Smooth muscle cell (in vitro differentiated cells): ENCODE measurements around the gene TIMM17B. TPM values are rescaled to one million over a fixed set of nuclear protein-coding genes. Genes with fewer than 3 reads are reported as not detected.

Source experiments
- DNase-seq: peaks from one replicate; lab custom pipeline; 2025; ENCODE audit not compliant: unreplicated experiment; lab: John Stamatoyannopoulos, UW
- H2AFZ ChIP-seq: fragments of 200-600 bp; sonication (generic); 2 replicates; pipeline ENCODE4 v1.6.0; 2016; ENCODE audit warnings: antibody characterized with exemption, low read depth, mild to moderate bottlenecking
- H3F3A ChIP-seq: fragments of 200-600 bp; sonication (generic); 2 replicates; pipeline ENCODE4 v1.6.0; 2017; ENCODE audit warnings: antibody characterized with exemption, low read depth
- H3K27ac ChIP-seq: fragments of 200-600 bp; sonication (generic); 2 replicates; pipeline ENCODE4 v1.5.1; 2016; ENCODE audit warnings: low read depth, mild to moderate bottlenecking
- H3K27me3 ChIP-seq: fragments of 200-600 bp; sonication (generic); 2 replicates; pipeline ENCODE4 v1.6.1; 2016; ENCODE audit warnings: low read depth, mild to moderate bottlenecking
- H3K36me3 ChIP-seq: fragments of 200-600 bp; sonication (generic); 2 replicates; pipeline ENCODE4 v1.5.1; 2016; ENCODE audit warnings: low read depth
- H3K4me1 ChIP-seq: fragments of 200-600 bp; sonication (generic); 2 replicates; pipeline ENCODE4 v1.5.1; 2016; ENCODE audit warnings: low read depth
- H3K4me2 ChIP-seq: fragments of 200-600 bp; sonication (generic); 2 replicates; pipeline ENCODE4 v1.6.0; 2016; ENCODE audit warnings: mild to moderate bottlenecking
- H3K4me3 ChIP-seq: fragments of 200-600 bp; sonication (generic); 2 replicates; pipeline ENCODE4 v1.5.1; 2016; ENCODE audit warnings: mild to moderate bottlenecking
- H3K79me2 ChIP-seq: fragments of 200-600 bp; sonication (generic); 2 replicates; pipeline ENCODE4 v1.6.0; 2016; ENCODE audit warnings: low read depth, mild to moderate bottlenecking
- H3K9ac ChIP-seq: fragments of 200-600 bp; sonication (generic); 2 replicates; pipeline ENCODE4 v1.6.0; 2016; ENCODE audit warnings: low read depth
- H3K9me3 ChIP-seq: fragments of 200-600 bp; sonication (generic); replicated peaks from 2 replicates; pipeline ENCODE4 v1.5.1; 2016; ENCODE audit warnings: low read depth
- H4K20me1 ChIP-seq: fragments of 200-600 bp; sonication (generic); 2 replicates; pipeline ENCODE4 v1.6.0; 2016; ENCODE audit warnings: low read depth
- WGBS: methylation state at CpG from one replicate; pipeline ENCODE4 v1.1.7; 2016; ENCODE audit warnings: low lambda C conversion rate; 5-methylcytosine and 5-hydroxymethylcytosine counted together
- polyA plus RNA-seq: library from polyadenylated mRNA; unstranded; fragments of >200 nt; fragmentation: Nextera tagmentation; extraction: Ambion mirVana; gene quantifications from 2 replicates; pipeline ENCODE4 v1.2.1, GENCODE V29; 2016
- total RNA-seq: library from RNA; depleted of rRNA; stranded (reverse); fragments of >200 nt; gene quantifications from 2 replicates; pipeline ENCODE4 v1.2.3, GENCODE V29; 2014
- TF ChIP-seq, protein P1 (sequence below): fragments of 200-600 bp; sonication (generic); IDR thresholded peaks from 2 replicates; pipeline ENCODE4 v1.5.1; 2017; ENCODE audit warnings: borderline replicate concordance, mild to moderate bottlenecking, antibody characterized with exemption; ENCODE audit not compliant: insufficient read depth, poor library complexity, severe bottlenecking

TIMM17B gene
- total and polyA plus RNA-seq, 2 experiments from 2014 or later = 78.8 to 141 TPM

DNA sequence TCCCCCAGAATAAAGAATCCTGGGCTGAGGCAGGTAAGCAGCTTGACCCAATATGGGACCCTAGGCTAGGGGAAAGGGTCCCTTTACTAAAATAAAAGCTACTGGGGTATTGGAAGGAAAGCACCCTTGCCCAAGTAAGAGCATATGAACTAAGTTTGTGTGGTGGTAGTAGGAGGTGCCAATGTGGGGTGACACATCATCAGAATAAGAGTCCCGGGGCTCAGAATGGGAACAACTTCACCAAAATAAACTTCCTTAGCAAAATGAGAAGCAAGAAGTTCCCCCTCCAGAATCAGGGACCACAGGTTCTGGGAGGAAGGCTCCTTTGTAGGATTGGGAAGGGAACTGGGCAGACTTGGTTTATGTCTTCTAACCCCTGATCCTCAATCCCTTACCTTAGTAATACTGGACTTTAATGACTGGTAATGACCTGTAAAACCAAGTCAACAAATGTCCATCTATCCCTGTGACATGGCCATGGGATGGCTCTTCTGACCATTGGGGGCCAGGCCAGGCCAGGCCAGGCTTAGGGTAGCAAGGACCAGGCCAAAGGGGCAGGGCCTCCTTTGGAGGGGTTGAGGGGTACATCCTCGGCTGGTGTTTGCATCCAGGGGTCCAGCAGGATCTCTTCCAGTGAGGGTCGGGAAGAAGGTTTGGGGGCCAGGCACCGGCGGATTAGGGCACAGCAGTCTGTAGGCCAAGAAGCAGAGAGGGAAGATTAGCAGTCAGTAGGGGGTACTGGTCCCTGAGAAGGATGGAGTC, 16.2 kb upstream of the TIMM17B start:
- peaks cover 3% of the 10 kb centered on the region for H3K4me1 ChIP-seq
- H3K9me3 ChIP-seq = no peaks in the 10 kb centered on the region
- no peak overlapping the region for H3K9ac ChIP-seq
- H3K4me2 ChIP-seq = no peak overlapping the region
- 89% methylated on average over 5 of the region's 5 CpGs for WGBS
- H3K79me2 ChIP-seq = peaks cover 26% of the 10 kb centered on the region
- no peak overlapping the region for H3K27ac ChIP-seq
- TF ChIP-seq, protein P1, sequence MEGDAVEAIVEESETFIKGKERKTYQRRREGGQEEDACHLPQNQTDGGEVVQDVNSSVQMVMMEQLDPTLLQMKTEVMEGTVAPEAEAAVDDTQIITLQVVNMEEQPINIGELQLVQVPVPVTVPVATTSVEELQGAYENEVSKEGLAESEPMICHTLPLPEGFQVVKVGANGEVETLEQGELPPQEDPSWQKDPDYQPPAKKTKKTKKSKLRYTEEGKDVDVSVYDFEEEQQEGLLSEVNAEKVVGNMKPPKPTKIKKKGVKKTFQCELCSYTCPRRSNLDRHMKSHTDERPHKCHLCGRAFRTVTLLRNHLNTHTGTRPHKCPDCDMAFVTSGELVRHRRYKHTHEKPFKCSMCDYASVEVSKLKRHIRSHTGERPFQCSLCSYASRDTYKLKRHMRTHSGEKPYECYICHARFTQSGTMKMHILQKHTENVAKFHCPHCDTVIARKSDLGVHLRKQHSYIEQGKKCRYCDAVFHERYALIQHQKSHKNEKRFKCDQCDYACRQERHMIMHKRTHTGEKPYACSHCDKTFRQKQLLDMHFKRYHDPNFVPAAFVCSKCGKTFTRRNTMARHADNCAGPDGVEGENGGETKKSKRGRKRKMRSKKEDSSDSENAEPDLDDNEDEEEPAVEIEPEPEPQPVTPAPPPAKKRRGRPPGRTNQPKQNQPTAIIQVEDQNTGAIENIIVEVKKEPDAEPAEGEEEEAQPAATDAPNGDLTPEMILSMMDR = no peak
- no peak overlapping the region for H2AFZ ChIP-seq
- peaks cover 5% of the 10 kb centered on the region for H4K20me1 ChIP-seq
- no peaks in the 10 kb centered on the region for H3K27me3 ChIP-seq
- no peaks in the 10 kb centered on the region for H3K36me3 ChIP-seq
- H3F3A ChIP-seq = no peaks in the 10 kb centered on the region
- DNase-seq = no peak
- H3K4me3 ChIP-seq = no peak overlapping the region

DNA sequence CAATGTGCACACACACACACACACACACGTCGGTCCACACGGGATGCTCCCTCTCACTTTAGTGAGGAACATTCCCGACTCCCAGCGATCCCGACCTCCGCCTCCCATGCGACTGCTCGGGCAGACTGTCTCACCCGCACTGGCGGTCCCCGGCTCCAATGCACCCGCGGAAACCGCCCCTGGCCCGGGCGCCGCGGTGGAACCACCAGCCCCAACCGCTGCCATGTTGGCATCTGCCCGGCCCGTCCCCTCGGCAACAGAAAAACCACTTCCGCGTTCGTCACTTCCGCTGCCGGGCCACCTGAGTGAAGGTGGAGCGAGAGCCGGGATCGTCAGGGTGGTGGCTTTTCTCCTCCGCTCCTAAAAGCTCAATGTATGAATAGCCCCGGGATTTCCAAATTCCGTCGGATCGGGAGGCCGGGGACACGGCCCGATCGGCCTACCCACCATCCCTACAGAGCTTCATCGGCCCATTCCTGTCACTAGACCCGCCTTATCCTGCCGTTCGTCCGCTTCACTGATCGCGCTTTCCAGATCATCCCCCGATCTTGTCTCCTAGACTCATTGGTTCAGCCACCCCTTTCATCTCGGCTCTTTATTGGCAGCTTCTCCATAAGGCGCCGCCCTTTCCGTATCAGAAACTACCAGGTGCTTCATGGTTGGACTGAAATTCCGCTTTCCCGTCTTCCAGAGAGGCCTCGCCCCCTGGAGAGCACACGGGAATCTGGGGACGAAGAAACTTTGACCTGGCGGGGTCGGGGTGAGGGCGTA, 14.0 kb upstream of the TIMM17B start, which contains the start of gene SLC35A2:
TSS of gene SLC35A2 (minus strand) at position 235 of the 771 bp plus-strand sequence. CDS start at position 225, 10 bp downstream.
- peak; percentile 35 for DNase-seq
- Histone ChIP-seq H3K4me3 (peak within 1 kb of the TSS; percentile 68), H4K20me1 (peaks cover 18% of the 10 kb centered on the region), H3K27me3 (no peaks in the 10 kb centered on the region), H3K4me1 (peaks cover 3% of the 10 kb centered on the region), H3K9ac (peak within 1 kb of the TSS; percentile 94), H3K79me2 (peaks cover 32% of the 10 kb centered on the region), H3K36me3 (no peaks in the 10 kb centered on the region), H3F3A (no peaks in the 10 kb centered on the region), H3K9me3 (no peaks in the 10 kb centered on the region), H3K27ac (peak within 1 kb of the TSS; percentile 86), H2AFZ (peak within 1 kb of the TSS; percentile 61), H3K4me2 (peak within 1 kb of the TSS; percentile 93)
- TF ChIP-seq, protein P1 = no peak
- 40% methylated on average over 60 of the region's 60 CpGs for whole genome bisulfite sequencing

DNA sequence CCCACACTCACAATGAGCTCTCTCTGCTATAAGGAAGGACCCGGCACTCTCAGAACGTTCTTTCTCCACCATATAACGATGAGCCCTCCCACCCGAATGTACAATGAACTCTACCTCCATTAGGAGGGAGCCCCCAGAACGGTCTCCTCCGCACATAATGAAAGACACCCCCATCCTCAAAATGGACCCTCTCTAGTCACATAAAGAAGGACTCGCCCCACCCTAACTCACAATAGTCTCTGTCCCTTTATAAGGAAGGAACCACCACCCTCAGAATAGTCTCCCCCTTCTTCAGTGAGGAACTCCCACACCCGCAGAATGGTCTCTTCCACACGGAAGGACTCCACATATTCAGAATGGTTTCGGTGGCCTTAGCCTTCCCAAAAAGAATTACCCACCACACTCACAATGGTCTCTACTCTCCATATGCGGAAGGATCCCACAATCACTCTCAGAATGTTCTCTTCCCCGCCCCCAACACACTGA, 13.4 kb upstream of the TIMM17B start:
- TF ChIP-seq, protein P1 = no peak
- WGBS = 28% methylated on average over 12 of the region's 12 CpGs
- Histone ChIP-seq H2AFZ (no peak overlapping the region), H4K20me1 (peaks cover 21% of the 10 kb centered on the region), H3K9me3 (no peaks in the 10 kb centered on the region), H3K36me3 (no peaks in the 10 kb centered on the region), H3F3A (no peaks in the 10 kb centered on the region), H3K4me3 (peak overlapping the region; percentile 68), H3K27me3 (no peaks in the 10 kb centered on the region), H3K4me1 (peaks cover 3% of the 10 kb centered on the region), H3K9ac (peak overlapping the region; percentile 94), H3K4me2 (peak overlapping the region; percentile 93), H3K79me2 (peaks cover 32% of the 10 kb centered on the region), H3K27ac (peak overlapping the region; percentile 86)
- no peak for DNase-seq
